ENCODE measurements around the gene CSTB. TPM values are rescaled to one million over a fixed set of nuclear protein-coding genes. Genes with fewer than 3 reads are reported as not detected.

The CSTB gene
- total RNA-seq, 1 experiment from 2014 or later: 57.5 TPM

- H3K36me3 ChIP-seq (ENCODE audit: control insufficient read depth in 1 of 2, insufficient read depth in 2 of 2, low read length in 2 of 2): peaks cover 52 to 67% of the 10 kb centered on the region in 2 experiments
- H3K9me2 ChIP-seq (ENCODE audit: insufficient read depth): no peaks in the 10 kb centered on the region
- ChIA-PET POLR2A (no interaction called here), RAD21 (ENCODE audit: low non-redundant PET in 1 of 2, low total read pairs in 2 of 2, uncharacterized antibody in 2 of 2, unreplicated experiment in 2 of 2) (no interaction called here), CTCF (no interaction called here)
- TF ChIP-seq FOSL1 (IDR thresholded peaks at IDR 0.05; ENCODE audit: low read depth) (no peak), EZH2phosphoT487 (IDR thresholded peaks at IDR 0.05; ENCODE audit: borderline replicate concordance) (no peak), ZBTB33 (IDR thresholded peaks at IDR 0.05; ENCODE audit: extremely low read depth, insufficient replicate concordance, low read length) (no peak), RAD21 (IDR thresholded peaks at IDR 0.05; ENCODE audit: low read depth) (no peak), YY1 (IDR thresholded peaks at IDR 0.05; ENCODE audit: extremely low read depth, insufficient replicate concordance, low read depth, low read length) (no peak), CEBPB (IDR thresholded peaks at IDR 0.05; ENCODE audit: low read depth) (no peak), TCF7L2 (IDR thresholded peaks at IDR 0.05; ENCODE audit: borderline replicate concordance, extremely low read depth, insufficient read depth, insufficient read length) (no peak)
- no TSS peak for BruUV-seq (replicated peaks)
- H3K27me3 ChIP-seq (ENCODE audit: insufficient read depth, low read length): no peaks in the 10 kb centered on the region
- H3K4me2 ChIP-seq (ENCODE audit: low read length): no peak overlapping the region
- H3K9me3 ChIP-seq (ENCODE audit: control insufficient read depth in 1 of 2, insufficient read depth in 1 of 2, low read depth in 1 of 2, low read length in 2 of 2): no peaks in the 10 kb centered on the region
- DNase-seq (ENCODE audit: low read depth, low spot score) (no peak), ATAC-seq (no peak)
- peaks cover 4 to 16% of the 10 kb centered on the region in 2 experiments; a peak in 3 of 4 replicates for H3K4me1 ChIP-seq (ENCODE audit: control insufficient read depth in 1 of 2, insufficient read depth in 2 of 2, low read length in 2 of 2)
- no peaks in the 10 kb centered on the region; the same call in 1 of the 2 replicates for H4K20me1 ChIP-seq (ENCODE audit: insufficient read depth)
- no peak overlapping the region for H3K9ac ChIP-seq (ENCODE audit: low read length)
- intact Hi-C loops (cut with micrococcal nuclease): no loop called here
- no peak overlapping the region for H2AFZ ChIP-seq (ENCODE audit: low read depth, low read length, poor library complexity, severe bottlenecking)
- peaks cover 77% of the 10 kb centered on the region for H3K79me2 ChIP-seq (ENCODE audit: insufficient read depth, low read length)
- no peak overlapping the region for H3K27ac ChIP-seq (ENCODE audit: low read depth, low read length)
- H3K4me3 ChIP-seq (replicated peaks in 1 of 2; ENCODE audit: low read depth in 1 of 2, low read length in 2 of 2): no peak overlapping the region
These were observed 16.3 kb upstream of the CSTB start for GRCh38 chr21:43792406-43792805.
